ENCODE measurements around the gene FBXO31.
"Not testable (repeated sequence)": the region's sequence is repeated elsewhere in the genome, so short reads cannot be mapped to it uniquely, and the experiment has no call there.

FBXO31 gene

GRCh38 chr16:87365021-87365713 lies 18.4 kb downstream of the FBXO31 start:
- in situ Hi-C loops (cut with MboI; ENCODE audit: low sequenced_read_pairs) = no loop called here

GRCh38 chr16:87363771-87364455 lies 19.7 kb downstream of the FBXO31 start:
- in situ Hi-C loops (cut with MboI; ENCODE audit: low sequenced_read_pairs) = no loop called here

DNA sequence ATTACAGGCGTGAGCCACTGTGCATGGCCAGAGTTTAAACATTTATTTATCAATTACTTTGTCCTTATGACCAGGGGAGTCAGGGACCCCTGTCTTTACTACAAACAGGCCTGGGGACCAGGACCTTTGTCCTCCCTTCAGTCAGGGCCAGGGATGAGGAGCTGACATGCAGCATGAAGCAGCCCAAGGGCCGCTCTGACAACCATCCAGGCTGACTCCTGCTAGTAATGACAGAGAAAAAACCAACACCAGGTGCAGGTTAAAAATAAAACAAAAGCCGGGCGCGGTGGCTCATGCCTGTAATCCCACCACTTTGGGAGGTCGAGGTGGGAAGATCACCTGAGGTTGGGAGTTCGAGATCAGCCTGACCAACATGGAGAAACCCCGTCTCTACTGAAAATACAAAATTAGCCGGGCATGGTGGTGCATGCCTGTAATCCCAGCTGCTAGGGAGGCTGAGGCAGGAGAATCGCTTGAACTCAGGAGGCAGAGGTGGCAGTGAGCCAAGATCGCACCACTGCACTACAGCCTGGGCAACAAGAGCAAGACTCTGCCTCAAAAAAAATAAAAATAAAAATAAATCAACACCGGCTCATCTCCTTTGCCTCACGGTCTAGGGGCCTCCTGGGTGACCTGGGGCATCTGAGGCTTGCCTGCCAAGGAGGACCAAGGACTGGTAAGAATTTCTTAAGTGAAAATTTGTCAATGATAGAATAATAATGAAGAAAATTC lies 20.6 kb downstream of the FBXO31 start:
- in situ Hi-C loops (cut with MboI; ENCODE audit: low sequenced_read_pairs) = not testable (repeated sequence)

GRCh38 chr16:87361916-87362619 lies 21.5 kb downstream of the FBXO31 start:
- in situ Hi-C loops (cut with MboI; ENCODE audit: low sequenced_read_pairs) = no loop called here

DNA sequence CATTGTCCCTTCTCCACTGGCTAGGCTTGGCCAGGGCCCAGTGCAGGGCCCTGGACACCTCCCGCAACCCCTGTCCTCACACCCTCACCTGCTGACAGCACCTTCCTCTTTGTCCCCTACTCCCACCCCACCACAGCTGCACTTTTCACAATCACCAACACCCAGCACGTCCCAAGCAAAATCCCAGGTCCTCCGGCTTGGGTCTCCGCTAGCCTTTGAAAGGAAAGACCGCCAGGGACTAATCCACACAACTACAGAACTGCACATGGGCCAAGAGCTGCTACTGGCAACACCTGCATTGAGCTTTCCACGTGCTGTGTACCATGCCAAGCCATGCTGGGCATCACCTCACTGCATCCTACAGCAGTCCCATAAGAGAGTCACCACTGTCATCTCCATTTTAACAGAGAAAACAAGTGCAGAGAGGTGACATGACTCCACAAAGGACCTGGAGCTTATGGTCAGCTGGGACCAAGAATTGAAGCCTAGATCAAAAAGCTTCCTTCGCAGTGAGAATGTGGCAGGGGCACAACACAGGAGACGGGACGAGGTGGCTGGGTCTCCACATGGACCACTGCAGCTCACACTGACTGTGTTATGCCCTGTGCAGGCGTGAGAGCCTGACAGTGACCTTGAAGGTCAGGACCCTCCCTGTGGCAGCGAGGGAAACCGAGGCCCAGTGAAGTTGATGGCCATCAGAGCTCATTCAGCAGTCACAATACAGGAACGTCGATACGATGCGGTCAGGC lies 22.5 kb downstream of the FBXO31 start:
- in situ Hi-C loops (cut with MboI; ENCODE audit: low sequenced_read_pairs) = no loop called here

GRCh38 chr16:87359121-87359520 lies 24.5 kb downstream of the FBXO31 start:
- in situ Hi-C loops (cut with MboI; ENCODE audit: low sequenced_read_pairs) = no loop called here

DNA sequence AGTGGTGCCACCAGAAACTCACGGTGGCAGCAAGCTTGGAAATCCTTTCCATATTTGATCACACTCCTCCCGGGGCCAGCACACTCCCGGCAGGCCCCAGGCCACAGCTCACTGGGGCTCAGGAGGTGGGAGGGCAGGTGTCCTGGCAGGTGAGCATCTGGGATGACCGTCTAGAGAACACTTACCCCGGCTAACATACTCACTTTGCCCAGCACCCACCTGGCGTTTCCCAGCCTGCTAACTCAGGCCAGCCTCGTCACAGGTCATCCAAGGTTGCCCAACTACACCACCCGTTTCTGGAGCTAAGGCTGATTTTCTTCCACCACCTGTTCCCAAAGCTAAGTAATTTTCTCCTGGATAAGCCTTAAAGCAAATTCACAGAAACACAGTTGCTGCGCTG lies 24.9 kb downstream of the FBXO31 start:
- in situ Hi-C loops (cut with MboI; ENCODE audit: low sequenced_read_pairs) = no loop called here

- in situ Hi-C loops (cut with MboI; ENCODE audit: low sequenced_read_pairs) = no loop called here
Observed at GRCh38 chr16:87358250-87358649, 25.3 kb downstream of the FBXO31 start.

DNA sequence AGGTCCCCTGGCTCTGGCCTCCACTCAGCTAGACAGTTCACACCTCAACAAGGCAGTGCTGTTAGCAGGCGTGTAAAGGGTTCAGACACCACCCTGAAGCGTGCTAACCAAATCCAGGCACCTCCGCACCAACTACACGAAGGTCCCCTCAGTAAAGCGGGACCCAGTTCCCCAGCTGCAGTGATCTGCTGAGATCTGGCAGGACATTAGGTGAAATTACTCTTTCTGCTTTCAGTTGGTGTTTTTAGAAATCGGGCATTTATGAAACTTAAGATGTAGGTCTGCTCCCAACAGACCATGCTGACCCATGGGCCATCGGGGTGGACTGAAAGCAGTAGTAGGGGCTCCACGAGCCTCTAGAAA lies 27.1 kb downstream of the FBXO31 start:
- in situ Hi-C loops (cut with MboI; ENCODE audit: low sequenced_read_pairs) = no loop called here

GRCh38 chr16:87353613-87354012 lies 30.0 kb downstream of the FBXO31 start:
- in situ Hi-C loops (cut with MboI; ENCODE audit: low sequenced_read_pairs) = no loop called here

DNA sequence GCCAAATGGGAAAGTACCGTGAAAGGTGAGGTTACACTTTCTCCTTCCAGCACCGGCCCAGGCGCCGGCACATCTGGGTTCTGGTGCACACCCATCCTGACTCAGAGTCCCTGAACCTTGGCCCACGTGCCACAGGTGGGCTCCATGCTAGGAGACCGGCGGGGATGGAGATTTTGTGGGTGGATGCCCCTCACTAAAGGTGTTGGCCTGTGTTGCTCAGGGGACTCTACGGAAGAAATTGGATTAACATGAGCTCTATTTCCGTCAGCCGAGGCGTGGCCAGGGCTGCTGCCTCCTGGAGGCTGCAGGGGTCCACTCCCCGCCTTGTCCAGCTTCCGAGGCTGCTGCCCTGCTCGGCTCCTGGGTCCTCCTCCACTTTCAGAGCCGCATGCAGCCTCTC lies 30.8 kb downstream of the FBXO31 start:
- in situ Hi-C loops (cut with MboI; ENCODE audit: low sequenced_read_pairs) = no loop called here

DNA sequence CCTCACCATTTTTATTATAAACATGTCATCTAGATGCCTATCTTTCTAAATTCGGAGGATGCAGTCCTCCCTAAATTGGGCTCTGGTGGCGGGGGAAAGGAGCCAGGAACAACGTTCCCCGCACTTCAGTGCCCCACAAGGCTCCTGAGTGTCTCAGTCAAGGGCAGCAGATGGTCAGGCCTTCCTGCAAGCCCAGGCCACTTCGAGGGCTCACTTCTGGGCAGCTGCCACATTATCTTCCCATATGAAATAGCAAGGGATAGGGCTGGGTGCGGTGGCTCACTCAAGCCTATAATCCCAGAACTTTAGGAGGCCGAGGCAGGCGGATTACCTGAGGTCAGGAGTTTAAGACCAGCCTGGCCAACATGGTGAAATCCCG lies 32.3 kb downstream of the FBXO31 start:
- in situ Hi-C loops (cut with MboI; ENCODE audit: low sequenced_read_pairs) = no loop called here

GRCh38 chr16:87350681-87351319 lies 32.8 kb downstream of the FBXO31 start:
- in situ Hi-C loops (cut with MboI; ENCODE audit: low sequenced_read_pairs) = no loop called here

- in situ Hi-C loops (cut with MboI; ENCODE audit: low sequenced_read_pairs) = no loop called here
Observed at GRCh38 chr16:87350031-87350430, 33.5 kb downstream of the FBXO31 start.

DNA sequence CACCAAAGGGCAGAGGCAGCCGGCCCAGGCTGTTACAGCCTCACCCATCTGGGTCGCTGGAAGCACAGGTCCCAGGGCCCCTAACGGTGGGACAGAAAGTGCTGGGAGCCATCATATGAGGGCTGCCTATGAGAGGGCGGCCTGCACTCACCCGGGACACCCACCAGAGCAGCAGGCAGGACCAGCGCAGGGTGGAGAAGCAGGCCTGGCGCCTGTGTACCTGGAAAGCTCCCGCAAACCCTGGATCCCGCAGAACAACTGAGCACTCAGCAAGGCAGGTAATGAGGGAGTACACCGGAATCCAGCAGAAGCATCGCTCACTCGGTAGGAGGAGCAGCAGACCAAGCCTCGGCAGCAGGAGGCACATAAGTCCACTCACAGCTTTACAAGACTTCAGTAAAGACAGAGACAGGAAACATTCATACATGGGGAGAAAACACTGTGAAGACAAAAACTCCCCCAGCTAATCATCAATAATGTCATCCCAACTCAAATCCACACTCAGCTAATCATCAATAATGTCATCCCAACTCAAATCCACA lies 34.9 kb downstream of the FBXO31 start:
- in situ Hi-C loops (cut with MboI; ENCODE audit: low sequenced_read_pairs) = no loop called here

DNA sequence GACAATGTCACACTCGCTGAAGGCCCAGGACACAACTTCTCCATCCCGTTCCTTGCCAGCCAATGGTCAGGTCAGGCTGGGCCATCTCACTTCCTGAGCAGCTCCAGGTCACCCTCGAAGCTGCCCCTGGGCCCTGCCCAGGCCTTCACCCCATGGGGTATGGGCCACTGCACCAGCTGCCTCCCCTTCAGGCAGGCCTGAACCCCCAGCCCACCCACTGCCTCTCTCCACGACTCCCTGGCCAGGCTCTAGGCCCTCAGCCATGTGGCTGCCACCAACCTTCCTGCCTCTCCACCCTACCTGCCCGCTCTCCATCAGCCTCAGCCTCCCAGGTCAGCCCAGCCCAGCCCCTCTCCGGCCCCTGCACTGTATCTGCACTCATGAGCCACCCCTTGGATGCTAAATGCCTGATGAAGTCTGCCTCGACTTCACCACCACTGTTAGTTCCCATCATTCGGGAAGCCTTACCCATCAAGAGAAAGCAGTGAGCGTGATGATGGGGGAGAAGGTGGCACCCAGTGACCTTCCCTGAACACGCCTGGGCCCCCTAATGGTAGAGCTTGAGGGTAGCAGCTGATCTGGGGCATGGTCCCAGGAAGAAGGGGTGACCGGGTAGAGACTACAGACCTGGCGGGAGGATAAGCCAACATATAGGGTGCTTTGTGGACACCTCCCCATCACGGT lies 35.5 kb downstream of the FBXO31 start:
- in situ Hi-C loops (cut with MboI; ENCODE audit: low sequenced_read_pairs) = no loop called here

DNA sequence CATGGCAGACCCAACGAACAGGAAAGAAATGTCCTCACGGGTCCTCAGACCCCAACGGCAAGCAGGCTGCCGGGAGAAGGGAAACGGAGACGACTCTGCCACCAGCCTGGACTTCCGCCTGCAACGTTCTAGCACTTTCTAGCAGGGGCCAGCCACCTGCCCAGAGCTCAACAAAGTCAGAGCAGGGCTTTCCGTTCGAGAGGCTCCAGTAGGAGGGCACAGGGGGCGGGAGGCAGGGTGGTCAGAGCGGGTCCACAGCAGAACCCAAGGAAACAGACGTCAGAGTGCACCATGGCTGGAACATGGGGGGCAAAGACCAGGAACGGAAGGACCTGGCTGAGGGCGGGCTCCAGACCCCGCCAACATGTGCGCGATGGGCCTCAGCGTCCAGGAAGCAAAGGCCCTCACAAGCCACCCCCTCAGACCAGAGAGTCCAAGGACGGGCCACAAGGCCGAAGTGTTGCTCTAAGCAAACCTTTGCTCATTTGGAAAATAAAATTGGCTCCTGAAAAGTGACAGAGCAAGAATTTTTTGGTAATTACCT lies 37.0 kb downstream of the FBXO31 start:
- in situ Hi-C loops (cut with MboI; ENCODE audit: low sequenced_read_pairs) = no loop called here

DNA sequence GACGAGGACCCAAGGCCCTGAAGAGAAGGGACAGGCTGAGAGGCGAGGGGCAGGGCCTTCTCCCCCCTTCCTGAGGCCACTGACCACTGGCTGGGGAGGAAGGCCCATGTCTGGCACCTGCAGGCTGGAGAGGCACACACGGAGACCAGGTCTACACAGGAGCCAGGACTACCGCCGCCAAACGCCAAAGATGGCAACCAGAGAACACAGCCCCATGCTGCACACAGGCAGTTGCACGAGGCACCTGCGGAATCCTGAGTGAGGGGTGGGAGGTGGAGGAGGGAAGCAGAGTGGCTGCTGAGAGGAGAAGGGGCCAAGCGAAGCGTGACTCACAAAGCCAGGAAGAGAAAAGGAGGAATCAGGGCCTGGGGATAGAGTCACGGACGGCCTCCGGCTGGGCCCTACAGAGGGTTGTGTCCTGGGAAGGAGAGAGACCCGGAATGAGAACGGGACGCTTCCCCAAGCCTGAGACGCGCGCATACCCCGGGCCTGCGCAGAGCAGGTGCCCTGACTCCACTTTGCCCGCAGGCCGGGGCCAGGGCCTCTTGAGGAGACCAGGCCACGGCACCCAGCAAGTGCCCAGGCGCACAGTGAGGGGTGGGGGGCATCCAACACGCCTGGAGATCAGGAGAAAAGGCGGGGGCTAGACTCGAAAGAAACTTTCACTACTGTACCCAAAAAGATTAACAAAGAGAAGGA lies 37.7 kb downstream of the FBXO31 start:
- in situ Hi-C loops (cut with MboI; ENCODE audit: low sequenced_read_pairs) = no loop called here
